Measurements from ENCODE around the gene CCL26. TPM values are rescaled to one million over a fixed set of nuclear protein-coding genes. Genes with fewer than 3 reads are reported as not detected.
"Not testable (repeated sequence)": the region's sequence is repeated elsewhere in the genome, so short reads cannot be mapped to it uniquely, and the experiment has no call there.

The CCL26 gene
- total RNA-seq, 2 donors from 2014 or later = 1.2 TPM; not detected in 1

DNA sequence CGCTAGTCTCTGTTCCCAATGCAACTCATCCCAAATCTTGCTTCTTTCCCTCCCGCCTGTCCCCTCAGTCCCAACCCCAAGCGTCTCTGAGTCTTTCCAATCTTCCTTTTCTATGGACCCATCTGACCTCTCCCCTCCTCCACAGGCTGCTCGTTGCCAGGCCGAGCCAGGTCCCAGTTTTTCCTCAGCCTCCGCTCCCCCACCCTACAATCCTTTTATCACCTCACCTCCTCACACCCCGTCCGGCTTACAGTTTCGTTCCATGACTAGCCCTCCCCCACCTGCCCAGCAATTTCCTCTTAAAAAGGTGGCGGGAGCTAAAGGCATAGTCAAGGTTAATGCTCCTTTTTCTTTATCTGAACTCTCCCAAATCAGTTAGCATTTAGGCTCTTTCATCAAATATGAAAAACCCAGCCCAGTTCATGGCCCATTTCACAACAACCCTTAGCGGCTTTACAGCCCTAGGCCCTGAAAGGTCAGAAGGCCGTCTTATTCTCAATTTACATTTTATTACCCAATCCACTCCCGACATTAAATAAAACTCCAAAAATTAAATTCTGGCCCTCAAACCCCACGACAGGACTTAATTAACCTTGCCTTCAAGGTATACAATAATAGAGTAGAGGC lies 8.7 kb upstream of the CCL26 start:
- H3K9me3 Mint-ChIP-seq; ATAC-seq (replicated peaks in 1 of 2); H3K4me3 Mint-ChIP-seq: not testable (repeated sequence)

DNA sequence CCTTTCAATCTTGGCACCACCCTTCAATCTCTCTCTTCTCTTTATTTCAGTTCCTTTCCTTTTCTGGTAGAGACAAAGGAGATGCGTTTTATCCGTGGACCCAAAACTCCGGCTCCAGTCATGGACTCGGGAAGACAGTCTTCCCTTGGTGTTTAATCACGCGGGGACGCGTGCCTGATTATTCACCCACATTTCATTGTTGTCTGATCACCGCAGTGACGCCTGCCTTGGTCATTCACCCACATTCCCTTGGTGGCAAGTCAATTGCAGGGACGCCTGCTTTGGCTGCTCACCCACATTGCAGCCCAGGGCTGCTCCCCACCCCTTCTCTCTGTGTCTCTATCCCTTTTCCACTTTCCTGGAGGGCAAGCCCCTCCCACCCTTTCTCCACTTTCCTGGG lies 7.5 kb upstream of the CCL26 start:
- DNase-seq; H3K36me3 Mint-ChIP-seq (ENCODE audit: insufficient read depth in 2 of 2); ATAC-seq (replicated peaks in 1 of 2); H3K27ac Mint-ChIP-seq; H3K4me3 Mint-ChIP-seq; H3K9me3 Mint-ChIP-seq: not testable (repeated sequence)
- Mint-ChIP-seq H3K4me1 (ENCODE audit: low read depth) (peaks cover 49% of the 10 kb centered on the region), H3K27me3 (ENCODE audit: low read depth) (peaks cover 45% of the 10 kb centered on the region)

More for the DNA sequence above, 8.7 kb upstream of the CCL26 start:
- Mint-ChIP-seq H3K27me3 (ENCODE audit: low read depth) (peaks cover 45% of the 10 kb centered on the region), H3K4me1 (ENCODE audit: low read depth) (peaks cover 39% of the 10 kb centered on the region)
- H3K27ac Mint-ChIP-seq; H3K36me3 Mint-ChIP-seq (ENCODE audit: insufficient read depth in 2 of 2); DNase-seq: not testable (repeated sequence)

DNA sequence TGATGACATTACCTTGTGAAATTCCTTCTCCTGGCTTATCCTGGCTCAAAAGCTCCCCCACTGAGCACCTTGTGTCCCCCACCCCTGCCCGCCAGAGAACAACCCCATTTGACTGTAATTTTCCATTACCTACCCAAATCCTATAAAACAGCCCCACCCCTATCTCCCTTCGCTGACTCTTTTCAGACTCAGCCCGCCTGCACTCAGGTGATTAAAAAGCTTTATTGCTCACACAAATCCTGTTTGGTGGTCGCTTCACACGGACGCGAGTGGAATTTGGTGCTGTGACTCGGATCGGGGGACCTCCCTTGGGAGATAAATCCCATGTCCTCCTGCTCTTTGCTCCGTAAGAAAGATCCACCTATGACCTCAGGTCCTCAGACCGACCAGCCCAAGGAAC lies 7.0 kb upstream of the CCL26 start:
- H3K27ac Mint-ChIP-seq, H3K9me3 Mint-ChIP-seq: not testable (repeated sequence)
- H3K27me3 Mint-ChIP-seq (ENCODE audit: low read depth) = peaks cover 45% of the 10 kb centered on the region

DNA sequence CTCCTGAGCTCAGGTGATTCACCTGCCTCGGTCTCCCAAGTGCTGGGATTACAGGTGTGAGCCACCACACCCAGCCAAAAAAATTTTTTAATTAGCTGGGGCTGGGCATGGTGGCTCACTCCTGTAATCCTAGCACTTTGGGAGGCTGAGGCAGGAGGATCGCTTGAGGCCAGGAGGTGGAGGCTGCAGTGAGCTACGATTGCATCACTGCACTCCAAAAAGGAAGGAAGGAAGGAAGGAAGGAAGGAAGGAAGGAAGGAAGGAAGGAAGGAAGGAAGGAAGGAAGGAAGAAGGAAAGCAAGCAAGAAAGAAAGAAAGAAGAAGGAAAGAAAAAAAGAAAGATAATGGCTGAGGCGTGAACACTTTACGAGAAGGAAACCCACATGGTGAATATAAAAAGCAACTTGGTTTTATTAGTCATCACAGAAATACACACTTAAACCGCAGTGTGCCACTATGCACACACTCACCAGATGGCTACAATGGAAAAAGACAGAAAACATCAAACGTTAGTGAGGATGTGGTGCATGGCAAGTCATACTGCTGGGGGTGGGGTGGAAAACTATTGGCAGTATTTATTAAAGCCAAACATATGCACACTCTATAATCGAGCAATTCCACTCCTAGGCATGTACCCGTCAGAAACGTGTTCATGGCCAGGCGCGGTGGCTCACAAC lies 4.4 kb upstream of the CCL26 start:
- H3K27ac Mint-ChIP-seq = peak overlapping the region; percentile 81
- peak overlapping the region; percentile 11 to 21 for H3K4me3 Mint-ChIP-seq
- peaks cover 25% of the 10 kb centered on the region for H3K27me3 Mint-ChIP-seq (ENCODE audit: low read depth)
- DNase-seq = peak; percentile 56 to 65
- H3K36me3 Mint-ChIP-seq (ENCODE audit: insufficient read depth in 2 of 2) = no peaks in the 10 kb centered on the region
- peak; percentile 96 to 98 for ATAC-seq (replicated peaks in 1 of 2)
- peaks cover 0 to 3% of the 10 kb centered on the region in 2 donors for H3K9me3 Mint-ChIP-seq
- peaks cover 61% of the 10 kb centered on the region for H3K4me1 Mint-ChIP-seq (ENCODE audit: low read depth)

More for the DNA sequence above, 7.0 kb upstream of the CCL26 start:
- not testable (repeated sequence) for H3K4me3 Mint-ChIP-seq; DNase-seq; ATAC-seq (replicated peaks in 1 of 2); H3K36me3 Mint-ChIP-seq (ENCODE audit: insufficient read depth in 2 of 2)
- peaks cover 49% of the 10 kb centered on the region for H3K4me1 Mint-ChIP-seq (ENCODE audit: low read depth)

DNA sequence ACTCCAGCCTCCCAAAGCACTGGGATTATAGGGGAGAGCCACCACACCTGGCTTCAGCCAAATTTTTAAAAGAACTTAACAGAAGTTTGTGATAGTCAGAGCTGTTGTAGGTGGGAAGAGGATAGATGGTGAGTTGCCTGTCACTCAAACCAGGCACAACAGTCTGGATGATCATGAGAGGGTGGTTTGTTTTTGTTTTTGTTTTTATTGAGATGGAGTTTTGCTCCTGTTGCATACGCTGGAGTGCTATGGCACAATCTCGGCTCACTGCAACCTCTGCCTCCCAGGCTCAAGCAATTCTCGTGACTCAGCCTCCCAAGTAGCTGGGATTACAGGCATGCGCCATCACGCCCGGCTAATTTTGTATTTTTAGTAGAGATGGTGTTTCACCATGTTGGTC lies 1.9 kb upstream of the CCL26 start:
- H3K9me3 Mint-ChIP-seq; ATAC-seq (replicated peaks in 1 of 2); DNase-seq; H3K27ac Mint-ChIP-seq; H3K36me3 Mint-ChIP-seq (ENCODE audit: insufficient read depth in 2 of 2); H3K4me3 Mint-ChIP-seq; H3K27me3 Mint-ChIP-seq (ENCODE audit: low read depth): not testable (repeated sequence)
- H3K4me1 Mint-ChIP-seq (ENCODE audit: low read depth) = peaks cover 54% of the 10 kb centered on the region

DNA sequence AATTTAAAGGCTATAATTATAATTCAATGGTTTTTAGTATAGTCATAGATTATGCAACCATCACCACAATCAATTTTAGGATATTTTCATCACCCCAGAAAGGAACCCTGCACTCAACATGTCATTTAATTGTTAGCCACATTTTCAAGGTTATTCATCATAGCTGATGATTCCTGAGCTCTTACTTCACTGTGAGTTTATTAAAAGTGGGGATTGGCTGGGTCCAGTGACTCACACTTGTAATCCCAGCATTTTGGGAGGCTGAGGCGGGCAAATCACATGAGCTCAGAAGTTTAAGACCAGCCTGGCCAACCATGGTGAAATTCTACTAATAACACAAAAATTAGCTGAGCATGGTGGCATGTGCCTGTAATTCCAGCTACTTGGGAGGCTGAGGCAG lies 787 bp downstream of the CCL26 start:
- no peaks in the 10 kb centered on the region for H3K9me3 Mint-ChIP-seq
- no peak overlapping the region for H3K4me3 Mint-ChIP-seq
- ATAC-seq (replicated peaks in 1 of 2) (no peak), DNase-seq (no peak)
- H3K36me3 Mint-ChIP-seq (ENCODE audit: insufficient read depth in 2 of 2) = no peaks in the 10 kb centered on the region
- H3K27ac Mint-ChIP-seq = no peak overlapping the region
- no peaks in the 10 kb centered on the region for H3K27me3 Mint-ChIP-seq (ENCODE audit: low read depth)
- peaks cover 26% of the 10 kb centered on the region for H3K4me1 Mint-ChIP-seq (ENCODE audit: low read depth)

DNA sequence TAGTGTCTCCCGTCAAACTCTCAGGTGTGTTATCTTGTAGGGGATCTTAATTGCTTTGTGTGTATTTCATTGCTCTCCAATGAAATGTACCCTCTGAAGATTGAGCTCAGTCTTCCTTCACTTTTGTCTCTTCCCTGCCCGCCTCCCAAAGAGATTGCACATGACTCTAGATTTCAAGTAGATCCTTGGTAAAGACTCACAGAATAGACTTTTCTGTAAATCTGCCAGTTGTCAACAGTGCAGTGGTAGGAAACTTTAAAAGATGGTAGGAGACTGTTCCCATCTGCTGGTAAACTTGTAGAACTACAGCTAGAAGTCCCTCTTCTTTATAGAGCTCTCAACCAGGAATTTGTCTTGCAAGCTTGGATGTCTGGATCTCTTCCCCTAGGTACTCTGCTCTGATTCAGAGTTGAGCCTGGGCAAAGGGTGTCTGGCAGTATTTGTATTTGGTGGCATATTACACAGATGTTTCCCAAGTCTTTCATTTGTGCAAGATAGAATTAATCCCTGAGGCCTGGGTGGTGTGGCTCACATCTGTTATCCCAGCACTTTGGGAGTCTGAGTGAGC lies 9.6 kb downstream of the CCL26 start:
- Mint-ChIP-seq H3K36me3 (ENCODE audit: insufficient read depth in 2 of 2) (no peaks in the 10 kb centered on the region), H3K4me3 (no peak overlapping the region), H3K27ac (no peak overlapping the region), H3K27me3 (ENCODE audit: low read depth) (no peaks in the 10 kb centered on the region), H3K4me1 (ENCODE audit: low read depth) (no peaks in the 10 kb centered on the region), H3K9me3 (no peaks in the 10 kb centered on the region)
- DNase-seq = no peak
- ATAC-seq (replicated peaks in 1 of 2) = peak; percentile 75 to 76

DNA sequence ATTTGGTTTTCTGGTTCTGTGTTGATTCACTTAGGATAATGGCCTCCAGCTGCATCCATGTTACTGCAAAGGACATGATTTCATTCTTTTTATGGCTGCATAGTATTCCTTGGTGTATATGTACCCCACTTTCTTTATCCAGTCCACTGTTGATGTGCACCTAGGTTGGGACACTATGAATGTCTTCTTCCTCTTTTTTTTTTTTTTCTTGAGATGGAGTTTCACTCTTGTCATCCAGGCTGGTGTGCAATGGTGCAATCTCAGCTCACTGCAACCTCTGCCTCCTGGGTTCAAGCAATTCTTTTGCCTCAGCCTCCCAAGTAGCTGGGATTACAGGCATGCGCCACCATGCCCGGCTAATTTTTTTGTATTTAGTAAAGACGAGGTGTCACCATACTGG lies 10.2 kb downstream of the CCL26 start:
- H3K9me3 Mint-ChIP-seq; H3K4me3 Mint-ChIP-seq; H3K4me1 Mint-ChIP-seq (ENCODE audit: low read depth); ATAC-seq (replicated peaks in 1 of 2); DNase-seq; H3K36me3 Mint-ChIP-seq (ENCODE audit: insufficient read depth in 2 of 2); H3K27me3 Mint-ChIP-seq (ENCODE audit: low read depth); H3K27ac Mint-ChIP-seq: not testable (repeated sequence)

DNA sequence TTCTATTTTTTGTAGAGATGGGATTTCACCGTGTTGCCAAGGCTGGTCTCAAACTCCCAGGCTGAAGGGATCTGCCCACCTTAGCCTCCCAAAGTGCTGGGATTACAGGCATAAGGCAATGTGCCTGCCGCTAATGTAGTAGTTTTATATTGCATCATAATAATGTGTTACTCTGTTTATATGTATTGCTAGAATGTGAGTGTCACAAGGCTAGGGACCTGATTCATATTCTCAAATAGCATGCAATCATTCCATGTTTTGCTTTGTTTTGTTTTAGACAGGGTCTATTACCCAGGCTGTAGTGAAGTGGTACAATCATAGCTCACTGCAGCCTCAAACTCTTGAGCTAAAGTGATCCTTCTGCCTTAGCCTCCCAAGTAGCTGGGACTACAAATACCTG lies 13.5 kb downstream of the CCL26 start:
- no peak overlapping the region for H3K4me3 Mint-ChIP-seq
- no peak for DNase-seq
- H3K4me1 Mint-ChIP-seq (ENCODE audit: low read depth) = no peaks in the 10 kb centered on the region
- H3K36me3 Mint-ChIP-seq (ENCODE audit: insufficient read depth in 2 of 2) = no peaks in the 10 kb centered on the region
- ATAC-seq (replicated peaks in 1 of 2) = no peak
- no peak overlapping the region for H3K27ac Mint-ChIP-seq
- H3K27me3 Mint-ChIP-seq (ENCODE audit: low read depth) = no peaks in the 10 kb centered on the region
- H3K9me3 Mint-ChIP-seq = no peaks in the 10 kb centered on the region

DNA sequence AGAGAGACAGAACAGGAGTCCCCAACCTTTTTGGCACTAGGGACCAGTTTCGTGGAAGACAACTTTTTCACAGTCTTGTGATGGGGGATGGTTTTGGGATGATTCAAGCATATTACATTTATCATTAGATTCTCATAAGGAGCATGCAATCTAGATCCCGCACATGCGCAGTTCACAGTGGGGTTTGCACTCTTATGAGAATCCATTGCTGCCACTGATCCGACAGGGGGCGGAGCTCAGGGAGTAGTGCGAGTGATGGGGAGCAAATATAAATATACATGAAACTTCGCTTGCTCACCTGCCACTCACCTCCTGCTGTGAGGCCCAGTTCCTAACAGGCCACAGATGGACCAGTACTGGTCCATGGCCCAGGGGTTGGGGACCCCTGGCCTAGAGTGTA lies 14.2 kb downstream of the CCL26 start:
- no peaks in the 10 kb centered on the region for H3K9me3 Mint-ChIP-seq
- no peaks in the 10 kb centered on the region for H3K4me1 Mint-ChIP-seq (ENCODE audit: low read depth)
- ATAC-seq (replicated peaks in 1 of 2) = no peak
- H3K4me3 Mint-ChIP-seq = no peak overlapping the region
- no peak overlapping the region for H3K27ac Mint-ChIP-seq
- no peaks in the 10 kb centered on the region for H3K27me3 Mint-ChIP-seq (ENCODE audit: low read depth)
- DNase-seq = no peak
- no peaks in the 10 kb centered on the region for H3K36me3 Mint-ChIP-seq (ENCODE audit: insufficient read depth in 2 of 2)

DNA sequence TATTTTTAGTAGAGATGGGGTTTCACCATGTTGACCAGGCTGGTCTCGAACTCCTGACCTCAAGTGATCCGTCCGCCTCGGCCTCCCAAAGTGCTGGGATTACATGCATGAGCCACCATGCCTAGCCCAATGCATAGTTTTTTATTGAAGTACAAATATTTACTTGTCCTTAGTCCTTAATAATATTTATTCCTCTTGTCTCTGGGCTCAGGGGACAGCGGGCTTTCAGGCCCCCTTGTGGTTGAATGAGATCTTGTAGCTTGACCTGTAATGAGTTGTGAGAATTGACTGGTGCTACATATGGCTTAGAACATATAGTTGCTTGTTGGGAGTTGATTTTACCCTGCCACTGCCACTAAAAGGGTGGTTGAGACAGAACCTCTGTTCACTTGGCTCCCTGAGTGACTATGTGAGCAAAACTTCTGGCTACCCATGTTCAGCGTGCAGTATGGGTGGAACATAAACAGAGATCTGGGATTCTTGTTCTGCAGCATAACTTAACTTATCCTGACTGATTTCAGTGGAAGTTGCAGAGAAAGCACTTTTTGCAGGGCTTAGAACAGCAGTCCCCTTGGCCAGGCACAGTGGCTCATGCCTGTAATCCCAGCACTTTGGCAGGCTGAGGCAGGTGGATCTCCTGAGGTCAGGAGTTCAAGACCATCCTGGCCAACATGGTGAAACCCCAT lies 14.9 kb downstream of the CCL26 start:
- H3K4me3 Mint-ChIP-seq = no peak overlapping the region
- H3K27ac Mint-ChIP-seq = no peak overlapping the region
- H3K4me1 Mint-ChIP-seq (ENCODE audit: low read depth) = no peaks in the 10 kb centered on the region
- H3K9me3 Mint-ChIP-seq = no peaks in the 10 kb centered on the region
- H3K27me3 Mint-ChIP-seq (ENCODE audit: low read depth) = no peaks in the 10 kb centered on the region
- no peaks in the 10 kb centered on the region for H3K36me3 Mint-ChIP-seq (ENCODE audit: insufficient read depth in 2 of 2)
- DNase-seq (no peak), ATAC-seq (replicated peaks in 1 of 2) (no peak)

DNA sequence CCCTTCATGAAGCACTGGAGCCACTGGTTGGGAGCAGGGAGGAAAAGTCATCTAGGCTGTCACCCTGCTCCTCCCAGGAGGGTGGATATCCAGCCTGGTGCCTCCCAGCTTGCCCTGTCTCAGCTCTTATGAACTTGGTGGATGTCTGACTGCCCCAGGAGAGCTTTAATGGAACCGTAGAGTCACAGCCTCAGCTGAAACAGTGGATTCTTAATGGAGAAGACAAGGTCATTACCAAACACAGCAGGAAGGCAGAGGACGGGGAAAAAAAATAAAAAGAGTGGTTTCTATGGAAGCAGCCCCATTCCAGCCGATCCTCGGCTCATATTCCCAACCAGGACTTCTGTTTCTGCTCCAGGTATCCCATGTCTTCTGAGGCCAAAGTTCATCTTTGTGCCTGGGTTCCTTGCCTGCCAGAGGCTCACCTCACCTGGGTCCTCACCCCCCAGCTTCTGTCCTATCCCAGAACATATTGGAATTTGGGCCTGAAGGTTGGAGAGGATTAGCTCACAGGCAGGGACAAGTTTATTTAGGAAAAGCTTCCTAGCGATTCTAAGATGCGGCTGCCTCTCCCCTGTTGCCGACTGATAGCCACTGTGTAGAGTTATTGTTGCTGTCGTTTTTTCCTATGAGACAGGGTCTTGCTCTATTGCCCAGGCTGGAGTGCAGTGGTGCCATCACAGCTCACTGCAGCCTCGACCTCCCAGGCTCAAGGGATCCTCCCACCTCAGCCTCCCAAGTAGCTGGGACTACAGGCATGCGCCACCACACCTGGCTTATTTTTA lies 15.6 kb downstream of the CCL26 start:
- Mint-ChIP-seq H3K27ac (no peak overlapping the region), H3K27me3 (ENCODE audit: low read depth) (no peaks in the 10 kb centered on the region), H3K36me3 (ENCODE audit: insufficient read depth in 2 of 2) (no peaks in the 10 kb centered on the region), H3K4me1 (ENCODE audit: low read depth) (no peaks in the 10 kb centered on the region), H3K9me3 (no peaks in the 10 kb centered on the region), H3K4me3 (no peak overlapping the region)
- DNase-seq (no peak), ATAC-seq (replicated peaks in 1 of 2) (no peak)

DNA sequence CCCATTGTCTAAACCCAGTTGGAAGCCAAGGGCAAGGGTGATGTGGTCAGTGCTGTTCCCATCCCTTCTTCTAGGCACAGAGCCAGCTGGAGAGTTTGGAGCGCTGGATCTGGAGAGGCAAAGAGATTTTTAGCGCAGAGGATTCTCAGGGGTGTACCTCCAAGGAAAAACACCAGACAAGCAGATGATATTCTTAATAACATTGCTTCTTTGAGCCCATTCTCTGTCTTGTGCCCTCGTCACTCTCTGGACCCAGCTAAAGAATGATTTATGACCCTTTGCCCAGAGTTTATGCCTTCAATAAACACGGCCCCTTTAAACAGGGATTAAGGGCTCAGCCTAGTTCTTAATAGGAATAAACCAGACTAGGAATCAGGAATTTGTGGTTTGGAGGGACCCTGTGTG lies 28.6 kb downstream of the CCL26 start:
- H3K9me3 Mint-ChIP-seq = no peaks in the 10 kb centered on the region
- ATAC-seq (replicated peaks in 1 of 2) = no peak
- no peak for DNase-seq
- H3K27ac Mint-ChIP-seq = no peak overlapping the region
- H3K36me3 Mint-ChIP-seq (ENCODE audit: insufficient read depth in 2 of 2) = no peaks in the 10 kb centered on the region
- peaks cover 24% of the 10 kb centered on the region for H3K27me3 Mint-ChIP-seq (ENCODE audit: low read depth)
- H3K4me1 Mint-ChIP-seq (ENCODE audit: low read depth) = peaks cover 17% of the 10 kb centered on the region
- no peak overlapping the region for H3K4me3 Mint-ChIP-seq

Data from activated T-cell treated with anti-CD3 and anti-CD28 coated beads, Interleukin-2, amount 50 U/mL, for 72 hours (primary cell).